SU-DHL-6 (cell line): ENCODE data around the gene MCTP1.

Experiments used
- CTCF ChIP-seq: fragments of 200-600 bp; sonication (generic); IDR thresholded peaks from one replicate; pipeline ENCODE4 v1.5.1; 2017; ENCODE audit warnings: antibody characterized with exemption, mild to moderate bottlenecking, low read length, moderate library complexity; ENCODE audit not compliant: insufficient read depth, poor library complexity, severe bottlenecking
- EZH2phosphoT487 ChIP-seq: fragments of 200-600 bp; sonication (generic), shearing (Covaris generic); conservative IDR thresholded peaks from 2 replicates; pipeline ENCODE4 v1.6.1; 2018; ENCODE audit warnings: mild to moderate bottlenecking, antibody characterized with exemption, low read length, moderate library complexity, mixed read lengths

DNA sequence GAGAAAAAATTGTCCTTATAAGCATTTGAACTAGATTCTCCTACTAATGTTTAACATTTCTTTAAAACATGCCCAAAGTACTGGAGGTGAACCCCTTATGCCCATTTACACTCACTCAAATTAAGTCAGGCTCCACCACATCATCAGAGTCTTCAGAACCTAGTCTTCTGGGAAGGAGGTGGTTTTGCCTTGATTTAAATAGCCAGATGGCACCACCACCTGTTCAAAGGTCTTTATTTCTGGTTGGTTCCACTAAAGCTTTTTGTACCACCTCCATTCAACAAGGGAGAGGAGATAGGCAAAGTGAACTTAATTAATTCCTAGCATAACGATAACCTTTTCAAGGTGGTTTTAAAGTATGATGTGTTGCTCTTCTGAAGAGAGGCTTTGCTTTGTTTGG is 476.9 kb downstream of the MCTP1 start:
- TF ChIP-seq CTCF = no peak
- no peak for TF ChIP-seq EZH2phosphoT487
